ENCODE results near the gene RARA. TPM values are rescaled to one million over a fixed set of nuclear protein-coding genes. Genes with fewer than 3 reads are reported as not detected.

RARA gene
- polyA plus RNA-seq, 1 experiment: 4.9 TPM

- Histone ChIP-seq H3K9me3 (ENCODE audit: control insufficient read depth, insufficient read depth, low read length) (no peaks in the 10 kb centered on the region), H3K27ac (ENCODE audit: low read depth, low read length) (no peak overlapping the region), H3K27me3 (ENCODE audit: control insufficient read depth, insufficient read depth, low read length) (no peaks in the 10 kb centered on the region), H3K4me3 (ENCODE audit: low read depth, low read length) (no peak overlapping the region)
- TF ChIP-seq, protein P1, sequence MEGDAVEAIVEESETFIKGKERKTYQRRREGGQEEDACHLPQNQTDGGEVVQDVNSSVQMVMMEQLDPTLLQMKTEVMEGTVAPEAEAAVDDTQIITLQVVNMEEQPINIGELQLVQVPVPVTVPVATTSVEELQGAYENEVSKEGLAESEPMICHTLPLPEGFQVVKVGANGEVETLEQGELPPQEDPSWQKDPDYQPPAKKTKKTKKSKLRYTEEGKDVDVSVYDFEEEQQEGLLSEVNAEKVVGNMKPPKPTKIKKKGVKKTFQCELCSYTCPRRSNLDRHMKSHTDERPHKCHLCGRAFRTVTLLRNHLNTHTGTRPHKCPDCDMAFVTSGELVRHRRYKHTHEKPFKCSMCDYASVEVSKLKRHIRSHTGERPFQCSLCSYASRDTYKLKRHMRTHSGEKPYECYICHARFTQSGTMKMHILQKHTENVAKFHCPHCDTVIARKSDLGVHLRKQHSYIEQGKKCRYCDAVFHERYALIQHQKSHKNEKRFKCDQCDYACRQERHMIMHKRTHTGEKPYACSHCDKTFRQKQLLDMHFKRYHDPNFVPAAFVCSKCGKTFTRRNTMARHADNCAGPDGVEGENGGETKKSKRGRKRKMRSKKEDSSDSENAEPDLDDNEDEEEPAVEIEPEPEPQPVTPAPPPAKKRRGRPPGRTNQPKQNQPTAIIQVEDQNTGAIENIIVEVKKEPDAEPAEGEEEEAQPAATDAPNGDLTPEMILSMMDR (IDR thresholded peaks at IDR 0.05; ENCODE audit: low read depth, low read length): no peak
- POLR2A ChIA-PET: interaction anchor here (0.6 to 3.3 kb wide), 5 partner anchors 10 to 98 kb away, joined by 3 to 10 read pairs (median 3); no protein-coding TSS in a partner anchor
- CTCF ChIA-PET: interaction anchor here (0.6 to 10.0 kb wide), 8 partner anchors 9 to 254 kb away, joined by 3 to 99 read pairs (median 3); no protein-coding TSS in a partner anchor
- DNase-seq (ENCODE audit: low read depth, low spot score): no peak
Measured at GRCh38 chr17:40307001-40307730, 1.8 kb upstream of the RARA start.

- no peak for DNase-seq (ENCODE audit: low read depth, low spot score)
- TF ChIP-seq, protein P1 (IDR thresholded peaks at IDR 0.05; ENCODE audit: low read depth, low read length): no peak
- ChIA-PET CTCF (interaction anchor here (0.6 to 10.0 kb wide), 8 partner anchors 8 to 253 kb away, joined by 3 to 99 read pairs (median 3); no protein-coding TSS in a partner anchor), POLR2A (interaction anchor here (0.6 to 3.3 kb wide), 5 partner anchors 9 to 98 kb away, joined by 3 to 10 read pairs (median 3); no protein-coding TSS in a partner anchor)
- no peak overlapping the region for H3K27ac ChIP-seq (ENCODE audit: low read depth, low read length)
- no peak overlapping the region for H3K4me3 ChIP-seq (ENCODE audit: low read depth, low read length)
- H3K27me3 ChIP-seq (ENCODE audit: control insufficient read depth, insufficient read depth, low read length): no peaks in the 10 kb centered on the region
- no peaks in the 10 kb centered on the region for H3K9me3 ChIP-seq (ENCODE audit: control insufficient read depth, insufficient read depth, low read length)
Measured at GRCh38 chr17:40307740-40308239, 1.2 kb upstream of the RARA start.

DNA sequence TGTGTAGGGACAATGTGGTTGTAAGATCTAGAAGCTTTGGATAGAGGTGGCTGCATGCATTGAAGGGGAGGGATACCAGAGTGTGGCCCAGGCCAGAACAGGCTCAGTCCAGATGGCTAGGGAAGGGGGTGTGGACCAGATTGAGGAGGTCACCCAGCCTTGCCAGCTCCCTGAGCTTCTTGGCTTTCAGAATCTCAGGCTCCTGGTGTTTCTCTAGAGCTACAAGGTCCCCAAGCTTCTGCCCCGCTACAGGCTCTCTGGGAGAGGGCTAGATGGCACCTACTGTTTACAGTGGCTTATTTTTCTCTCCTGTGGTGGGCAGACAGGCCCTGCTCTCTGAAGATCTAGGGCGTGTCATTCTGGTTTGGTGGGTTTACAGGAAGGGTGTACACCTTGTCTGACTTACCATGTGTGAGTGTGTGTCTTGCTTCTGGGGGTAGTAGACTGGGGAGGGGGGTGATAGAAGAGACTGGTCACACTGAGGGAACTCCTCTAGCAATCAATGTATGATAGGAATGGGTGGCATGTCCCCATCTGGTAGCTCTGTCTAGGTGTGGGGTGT is 1.1 kb downstream of the RARA start:
- Histone ChIP-seq H3K9me3 (ENCODE audit: control insufficient read depth, insufficient read depth, low read length) (no peaks in the 10 kb centered on the region), H3K27ac (ENCODE audit: low read depth, low read length) (no peak overlapping the region), H3K4me3 (ENCODE audit: low read depth, low read length) (no peak overlapping the region), H3K27me3 (ENCODE audit: control insufficient read depth, insufficient read depth, low read length) (no peaks in the 10 kb centered on the region)
- ChIA-PET POLR2A (interaction anchor here (0.6 kb wide), 1 partner anchor 43 kb away, joined by 3 read pairs; no protein-coding TSS in a partner anchor), CTCF (interaction anchor here (0.8 to 4.9 kb wide), 5 partner anchors 9 to 108 kb away, joined by 3 to 30 read pairs (median 4); partner anchors contain the start of gene WIPF2)
- TF ChIP-seq, protein P1 (IDR thresholded peaks at IDR 0.05; ENCODE audit: low read depth, low read length): no peak
- DNase-seq (ENCODE audit: low read depth, low spot score): no peak

DNA sequence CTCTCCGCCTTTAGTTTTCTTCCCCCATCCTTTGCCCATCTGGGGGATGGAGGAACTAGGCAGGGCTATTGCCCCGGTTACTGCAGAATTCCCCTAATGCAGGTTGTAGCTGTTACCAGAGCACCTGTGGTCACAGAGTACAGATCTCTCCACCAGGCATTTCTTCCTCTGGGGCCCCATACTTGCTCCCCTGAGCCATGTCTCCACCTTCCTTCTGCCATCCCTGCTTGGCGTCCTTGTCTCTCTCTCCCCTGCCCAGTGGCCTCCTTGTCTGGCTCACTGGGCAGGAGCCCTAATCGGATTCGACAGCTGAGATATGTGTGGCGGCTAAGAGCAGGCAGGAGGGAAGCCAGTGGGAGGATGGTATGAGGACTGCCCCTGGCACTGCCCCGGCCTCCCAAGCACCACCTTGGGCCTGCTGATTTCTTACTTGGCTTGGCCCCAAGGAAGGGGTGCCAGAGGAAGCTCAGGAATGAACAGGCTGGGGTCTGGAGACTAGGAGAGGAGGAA is 2.0 kb downstream of the RARA start:
- DNase-seq (ENCODE audit: low read depth, low spot score): no peak
- no peak overlapping the region for H3K27ac ChIP-seq (ENCODE audit: low read depth, low read length)
- no peaks in the 10 kb centered on the region for H3K27me3 ChIP-seq (ENCODE audit: control insufficient read depth, insufficient read depth, low read length)
- H3K4me3 ChIP-seq (ENCODE audit: low read depth, low read length): no peak overlapping the region
- ChIA-PET POLR2A (interaction anchor here (1.5 kb wide), 1 partner anchor 48 kb away, joined by 3 read pairs; no protein-coding TSS in a partner anchor), CTCF (interaction anchor here (1.2 to 1.8 kb wide), 3 partner anchors 8 to 92 kb away, joined by 4 to 8 read pairs (median 5); partner anchors contain the start of gene WIPF2)
- TF ChIP-seq, protein P1 (IDR thresholded peaks at IDR 0.05; ENCODE audit: low read depth, low read length): no peak
- no peaks in the 10 kb centered on the region for H3K9me3 ChIP-seq (ENCODE audit: control insufficient read depth, insufficient read depth, low read length)

Data from AG04450 (cell line).